ENCODE results near the gene SAMD14. TPM values are rescaled to one million over a fixed set of nuclear protein-coding genes. Genes with fewer than 3 reads are reported as not detected.

SAMD14 gene
- total RNA-seq, 1 experiment from 2014 or later, result 5.9 TPM

DNA sequence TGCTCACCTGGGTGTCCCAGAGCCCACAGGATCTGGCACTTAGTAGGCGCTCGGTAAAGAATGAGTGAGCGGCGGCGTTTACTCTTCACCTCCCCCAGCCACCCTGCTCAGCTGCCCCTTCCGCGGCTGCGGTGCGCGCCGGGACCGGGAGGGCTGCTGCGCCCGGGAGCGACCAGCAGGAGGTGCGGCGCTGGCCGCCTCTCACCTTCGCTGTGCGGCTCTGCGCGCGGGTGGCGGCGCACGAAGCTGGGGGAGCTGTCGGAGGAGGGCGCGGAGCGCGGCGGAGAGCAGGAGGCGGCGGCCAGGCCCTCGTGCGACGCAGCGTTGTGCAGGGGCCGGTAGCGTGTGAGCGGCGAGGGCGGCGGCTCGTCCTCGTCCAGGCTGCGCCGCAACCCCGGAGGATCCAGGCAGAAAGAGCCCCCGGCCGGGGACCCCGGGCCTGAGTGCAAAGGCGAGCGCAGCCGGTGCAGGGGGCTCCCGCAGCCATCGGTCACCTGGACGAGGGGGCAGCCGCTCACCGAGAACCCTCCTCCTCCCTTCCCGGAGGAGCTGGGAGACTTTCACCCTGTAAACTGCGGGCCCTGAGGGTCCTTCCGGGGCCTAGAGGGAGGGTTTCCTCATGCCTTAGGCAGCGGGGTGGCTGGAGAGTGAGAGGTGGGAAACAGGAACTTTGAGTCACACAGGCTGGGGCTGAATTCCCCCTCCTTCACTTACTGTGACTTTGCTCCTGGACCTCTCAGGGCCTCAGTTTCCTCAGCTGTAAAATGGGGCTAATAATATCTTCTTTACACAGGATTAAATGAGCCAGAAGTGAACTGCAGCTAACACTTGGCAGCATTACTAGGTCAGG lies 12.5 kb downstream of the SAMD14 start (continued):
- TF ChIP-seq ZNF219 (CRISPR knock-in tag; IDR thresholded peaks at IDR 0.05; ENCODE audit: borderline replicate concordance), result no peak
- TF ChIP-seq NR3C1 (CRISPR knock-in tag; conservative IDR thresholded peaks at IDR 0.05; ENCODE audit: low read depth), result no peak; the same call in 1 of the 2 replicates
- TF ChIP-seq, protein P1, sequence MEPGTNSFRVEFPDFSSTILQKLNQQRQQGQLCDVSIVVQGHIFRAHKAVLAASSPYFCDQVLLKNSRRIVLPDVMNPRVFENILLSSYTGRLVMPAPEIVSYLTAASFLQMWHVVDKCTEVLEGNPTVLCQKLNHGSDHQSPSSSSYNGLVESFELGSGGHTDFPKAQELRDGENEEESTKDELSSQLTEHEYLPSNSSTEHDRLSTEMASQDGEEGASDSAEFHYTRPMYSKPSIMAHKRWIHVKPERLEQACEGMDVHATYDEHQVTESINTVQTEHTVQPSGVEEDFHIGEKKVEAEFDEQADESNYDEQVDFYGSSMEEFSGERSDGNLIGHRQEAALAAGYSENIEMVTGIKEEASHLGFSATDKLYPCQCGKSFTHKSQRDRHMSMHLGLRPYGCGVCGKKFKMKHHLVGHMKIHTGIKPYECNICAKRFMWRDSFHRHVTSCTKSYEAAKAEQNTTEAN (CRISPR knock-in tag; IDR thresholded peaks at IDR 0.05), result peak; percentile 86
- peak; percentile 54; the same call in 1 of the 2 replicates for TF ChIP-seq ZNF317 (CRISPR knock-in tag; IDR thresholded peaks at IDR 0.05; ENCODE audit: borderline replicate concordance, low read depth)
- TF ChIP-seq, protein P2, sequence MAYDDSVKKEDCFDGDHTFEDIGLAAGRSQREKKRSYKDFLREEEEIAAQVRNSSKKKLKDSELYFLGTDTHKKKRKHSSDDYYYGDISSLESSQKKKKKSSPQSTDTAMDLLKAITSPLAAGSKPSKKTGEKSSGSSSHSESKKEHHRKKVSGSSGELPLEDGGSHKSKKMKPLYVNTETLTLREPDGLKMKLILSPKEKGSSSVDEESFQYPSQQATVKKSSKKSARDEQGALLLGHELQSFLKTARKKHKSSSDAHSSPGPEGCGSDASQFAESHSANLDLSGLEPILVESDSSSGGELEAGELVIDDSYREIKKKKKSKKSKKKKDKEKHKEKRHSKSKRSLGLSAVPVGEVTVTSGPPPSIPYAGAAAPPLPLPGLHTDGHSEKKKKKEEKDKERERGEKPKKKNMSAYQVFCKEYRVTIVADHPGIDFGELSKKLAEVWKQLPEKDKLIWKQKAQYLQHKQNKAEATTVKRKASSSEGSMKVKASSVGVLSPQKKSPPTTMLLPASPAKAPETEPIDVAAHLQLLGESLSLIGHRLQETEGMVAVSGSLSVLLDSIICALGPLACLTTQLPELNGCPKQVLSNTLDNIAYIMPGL (CRISPR knock-in tag; IDR thresholded peaks at IDR 0.05), result peak; percentile 96
- no peak for TF ChIP-seq EMX1 (CRISPR knock-in tag; IDR thresholded peaks at IDR 0.05)
- TF ChIP-seq, protein P3, sequence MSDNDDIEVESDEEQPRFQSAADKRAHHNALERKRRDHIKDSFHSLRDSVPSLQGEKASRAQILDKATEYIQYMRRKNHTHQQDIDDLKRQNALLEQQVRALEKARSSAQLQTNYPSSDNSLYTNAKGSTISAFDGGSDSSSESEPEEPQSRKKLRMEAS (CRISPR knock-in tag; IDR thresholded peaks at IDR 0.05), result peak; percentile 86; the same call in 1 of the 2 replicates
- TF ChIP-seq, protein P4, sequence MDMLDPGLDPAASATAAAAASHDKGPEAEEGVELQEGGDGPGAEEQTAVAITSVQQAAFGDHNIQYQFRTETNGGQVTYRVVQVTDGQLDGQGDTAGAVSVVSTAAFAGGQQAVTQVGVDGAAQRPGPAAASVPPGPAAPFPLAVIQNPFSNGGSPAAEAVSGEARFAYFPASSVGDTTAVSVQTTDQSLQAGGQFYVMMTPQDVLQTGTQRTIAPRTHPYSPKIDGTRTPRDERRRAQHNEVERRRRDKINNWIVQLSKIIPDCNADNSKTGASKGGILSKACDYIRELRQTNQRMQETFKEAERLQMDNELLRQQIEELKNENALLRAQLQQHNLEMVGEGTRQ (CRISPR knock-in tag; IDR thresholded peaks at IDR 0.05), result peak; percentile 35; the same call in 1 of the 2 replicates
- no peak for TF ChIP-seq SOX15 (CRISPR knock-in tag; IDR thresholded peaks at IDR 0.05)
- TF ChIP-seq, protein P5, sequence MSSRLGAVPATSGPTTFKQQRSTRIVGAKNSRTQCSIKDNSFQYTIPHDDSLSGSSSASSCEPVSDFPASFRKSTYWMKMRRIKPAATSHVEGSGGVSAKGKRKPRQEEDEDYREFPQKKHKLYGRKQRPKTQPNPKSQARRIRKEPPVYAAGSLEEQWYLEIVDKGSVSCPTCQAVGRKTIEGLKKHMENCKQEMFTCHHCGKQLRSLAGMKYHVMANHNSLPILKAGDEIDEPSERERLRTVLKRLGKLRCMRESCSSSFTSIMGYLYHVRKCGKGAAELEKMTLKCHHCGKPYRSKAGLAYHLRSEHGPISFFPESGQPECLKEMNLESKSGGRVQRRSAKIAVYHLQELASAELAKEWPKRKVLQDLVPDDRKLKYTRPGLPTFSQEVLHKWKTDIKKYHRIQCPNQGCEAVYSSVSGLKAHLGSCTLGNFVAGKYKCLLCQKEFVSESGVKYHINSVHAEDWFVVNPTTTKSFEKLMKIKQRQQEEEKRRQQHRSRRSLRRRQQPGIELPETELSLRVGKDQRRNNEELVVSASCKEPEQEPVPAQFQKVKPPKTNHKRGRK (CRISPR knock-in tag; IDR thresholded peaks at IDR 0.05; ENCODE audit: borderline replicate concordance), result no peak
- TF ChIP-seq, protein P6, sequence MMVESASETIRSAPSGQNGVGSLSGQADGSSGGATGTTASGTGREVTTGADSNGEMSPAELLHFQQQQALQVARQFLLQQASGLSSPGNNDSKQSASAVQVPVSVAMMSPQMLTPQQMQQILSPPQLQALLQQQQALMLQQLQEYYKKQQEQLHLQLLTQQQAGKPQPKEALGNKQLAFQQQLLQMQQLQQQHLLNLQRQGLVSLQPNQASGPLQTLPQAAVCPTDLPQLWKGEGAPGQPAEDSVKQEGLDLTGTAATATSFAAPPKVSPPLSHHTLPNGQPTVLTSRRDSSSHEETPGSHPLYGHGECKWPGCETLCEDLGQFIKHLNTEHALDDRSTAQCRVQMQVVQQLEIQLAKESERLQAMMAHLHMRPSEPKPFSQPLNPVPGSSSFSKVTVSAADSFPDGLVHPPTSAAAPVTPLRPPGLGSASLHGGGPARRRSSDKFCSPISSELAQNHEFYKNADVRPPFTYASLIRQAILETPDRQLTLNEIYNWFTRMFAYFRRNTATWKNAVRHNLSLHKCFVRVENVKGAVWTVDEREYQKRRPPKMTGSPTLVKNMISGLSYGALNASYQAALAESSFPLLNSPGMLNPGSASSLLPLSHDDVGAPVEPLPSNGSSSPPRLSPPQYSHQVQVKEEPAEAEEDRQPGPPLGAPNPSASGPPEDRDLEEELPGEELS (CRISPR knock-in tag; IDR thresholded peaks at IDR 0.05), result peak; percentile 84
- TF ChIP-seq PRRX2 (CRISPR knock-in tag; IDR thresholded peaks at IDR 0.05), result no peak
- no peak for TF ChIP-seq NR1H2 (CRISPR knock-in tag; IDR thresholded peaks at IDR 0.05)
- TF ChIP-seq, protein P7, sequence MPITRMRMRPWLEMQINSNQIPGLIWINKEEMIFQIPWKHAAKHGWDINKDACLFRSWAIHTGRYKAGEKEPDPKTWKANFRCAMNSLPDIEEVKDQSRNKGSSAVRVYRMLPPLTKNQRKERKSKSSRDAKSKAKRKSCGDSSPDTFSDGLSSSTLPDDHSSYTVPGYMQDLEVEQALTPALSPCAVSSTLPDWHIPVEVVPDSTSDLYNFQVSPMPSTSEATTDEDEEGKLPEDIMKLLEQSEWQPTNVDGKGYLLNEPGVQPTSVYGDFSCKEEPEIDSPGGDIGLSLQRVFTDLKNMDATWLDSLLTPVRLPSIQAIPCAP (CRISPR knock-in tag; IDR thresholded peaks at IDR 0.05), result no peak
- TF ChIP-seq, protein P8, sequence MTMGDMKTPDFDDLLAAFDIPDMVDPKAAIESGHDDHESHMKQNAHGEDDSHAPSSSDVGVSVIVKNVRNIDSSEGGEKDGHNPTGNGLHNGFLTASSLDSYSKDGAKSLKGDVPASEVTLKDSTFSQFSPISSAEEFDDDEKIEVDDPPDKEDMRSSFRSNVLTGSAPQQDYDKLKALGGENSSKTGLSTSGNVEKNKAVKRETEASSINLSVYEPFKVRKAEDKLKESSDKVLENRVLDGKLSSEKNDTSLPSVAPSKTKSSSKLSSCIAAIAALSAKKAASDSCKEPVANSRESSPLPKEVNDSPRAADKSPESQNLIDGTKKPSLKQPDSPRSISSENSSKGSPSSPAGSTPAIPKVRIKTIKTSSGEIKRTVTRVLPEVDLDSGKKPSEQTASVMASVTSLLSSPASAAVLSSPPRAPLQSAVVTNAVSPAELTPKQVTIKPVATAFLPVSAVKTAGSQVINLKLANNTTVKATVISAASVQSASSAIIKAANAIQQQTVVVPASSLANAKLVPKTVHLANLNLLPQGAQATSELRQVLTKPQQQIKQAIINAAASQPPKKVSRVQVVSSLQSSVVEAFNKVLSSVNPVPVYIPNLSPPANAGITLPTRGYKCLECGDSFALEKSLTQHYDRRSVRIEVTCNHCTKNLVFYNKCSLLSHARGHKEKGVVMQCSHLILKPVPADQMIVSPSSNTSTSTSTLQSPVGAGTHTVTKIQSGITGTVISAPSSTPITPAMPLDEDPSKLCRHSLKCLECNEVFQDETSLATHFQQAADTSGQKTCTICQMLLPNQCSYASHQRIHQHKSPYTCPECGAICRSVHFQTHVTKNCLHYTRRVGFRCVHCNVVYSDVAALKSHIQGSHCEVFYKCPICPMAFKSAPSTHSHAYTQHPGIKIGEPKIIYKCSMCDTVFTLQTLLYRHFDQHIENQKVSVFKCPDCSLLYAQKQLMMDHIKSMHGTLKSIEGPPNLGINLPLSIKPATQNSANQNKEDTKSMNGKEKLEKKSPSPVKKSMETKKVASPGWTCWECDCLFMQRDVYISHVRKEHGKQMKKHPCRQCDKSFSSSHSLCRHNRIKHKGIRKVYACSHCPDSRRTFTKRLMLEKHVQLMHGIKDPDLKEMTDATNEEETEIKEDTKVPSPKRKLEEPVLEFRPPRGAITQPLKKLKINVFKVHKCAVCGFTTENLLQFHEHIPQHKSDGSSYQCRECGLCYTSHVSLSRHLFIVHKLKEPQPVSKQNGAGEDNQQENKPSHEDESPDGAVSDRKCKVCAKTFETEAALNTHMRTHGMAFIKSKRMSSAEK (CRISPR knock-in tag; IDR thresholded peaks at IDR 0.05; ENCODE audit: borderline replicate concordance), result no peak
- TF ChIP-seq MYBL2 (CRISPR knock-in tag; IDR thresholded peaks at IDR 0.05), result peak; percentile 76; the same call in 1 of the 2 replicates
- TF ChIP-seq GRHL2 (CRISPR knock-in tag; IDR thresholded peaks at IDR 0.05; ENCODE audit: insufficient replicate concordance, severe bottlenecking), result no peak
- TF ChIP-seq, protein P9, sequence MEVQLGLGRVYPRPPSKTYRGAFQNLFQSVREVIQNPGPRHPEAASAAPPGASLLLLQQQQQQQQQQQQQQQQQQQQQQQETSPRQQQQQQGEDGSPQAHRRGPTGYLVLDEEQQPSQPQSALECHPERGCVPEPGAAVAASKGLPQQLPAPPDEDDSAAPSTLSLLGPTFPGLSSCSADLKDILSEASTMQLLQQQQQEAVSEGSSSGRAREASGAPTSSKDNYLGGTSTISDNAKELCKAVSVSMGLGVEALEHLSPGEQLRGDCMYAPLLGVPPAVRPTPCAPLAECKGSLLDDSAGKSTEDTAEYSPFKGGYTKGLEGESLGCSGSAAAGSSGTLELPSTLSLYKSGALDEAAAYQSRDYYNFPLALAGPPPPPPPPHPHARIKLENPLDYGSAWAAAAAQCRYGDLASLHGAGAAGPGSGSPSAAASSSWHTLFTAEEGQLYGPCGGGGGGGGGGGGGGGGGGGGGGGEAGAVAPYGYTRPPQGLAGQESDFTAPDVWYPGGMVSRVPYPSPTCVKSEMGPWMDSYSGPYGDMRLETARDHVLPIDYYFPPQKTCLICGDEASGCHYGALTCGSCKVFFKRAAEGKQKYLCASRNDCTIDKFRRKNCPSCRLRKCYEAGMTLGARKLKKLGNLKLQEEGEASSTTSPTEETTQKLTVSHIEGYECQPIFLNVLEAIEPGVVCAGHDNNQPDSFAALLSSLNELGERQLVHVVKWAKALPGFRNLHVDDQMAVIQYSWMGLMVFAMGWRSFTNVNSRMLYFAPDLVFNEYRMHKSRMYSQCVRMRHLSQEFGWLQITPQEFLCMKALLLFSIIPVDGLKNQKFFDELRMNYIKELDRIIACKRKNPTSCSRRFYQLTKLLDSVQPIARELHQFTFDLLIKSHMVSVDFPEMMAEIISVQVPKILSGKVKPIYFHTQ (CRISPR knock-in tag; IDR thresholded peaks at IDR 0.05), result no peak
- TF ChIP-seq MXD4 (CRISPR knock-in tag; IDR thresholded peaks at IDR 0.05; ENCODE audit: borderline replicate concordance), result no peak

Measured in WTC11 (cell line).